Neural cell (in vitro differentiated cells): ENCODE data around the gene DNM2. TPM values are rescaled to one million over a fixed set of nuclear protein-coding genes. Genes with fewer than 3 reads are reported as not detected.

Experiments used
- H2AFZ ChIP-seq: fragments of 200-600, 300-800 bp; sonication (generic), shearing (Covaris generic); 2 replicates; pipeline ENCODE4 v1.6.0; 2014; ENCODE audit warnings: low read depth, mild to moderate bottlenecking, antibody characterized with exemption, low read length, moderate library complexity
- H3F3A ChIP-seq: fragments of 200-600 bp; shearing (Covaris generic); 2 replicates; pipeline ENCODE4 v1.6.1; 2016; ENCODE audit warnings: mild to moderate bottlenecking, moderate library complexity, mixed read lengths, antibody characterized with exemption, low read length; ENCODE audit not compliant: insufficient read depth, poor library complexity, severe bottlenecking
- H3K27ac ChIP-seq: fragments of 200-600, 300-800 bp; sonication (generic), shearing (Covaris generic); 2 replicates; pipeline ENCODE4 v1.5.1; 2014; ENCODE audit warnings: mild to moderate bottlenecking, low read length, moderate library complexity
- H3K27me3 ChIP-seq: fragments of 300-800, 200-600 bp; sonication (generic), shearing (Covaris generic); 2 replicates; pipeline ENCODE4 v1.6.0; 2014; ENCODE audit warnings: mild to moderate bottlenecking, low read depth, low read length, moderate library complexity; ENCODE audit not compliant: insufficient read depth
- H3K36me3 ChIP-seq: fragments of 300-800, 200-600 bp; sonication (generic), shearing (Covaris generic); 2 replicates; pipeline ENCODE4 v1.5.1; 2014; ENCODE audit warnings: mild to moderate bottlenecking, antibody characterized with exemption, low read length, moderate library complexity; ENCODE audit not compliant: insufficient read depth
- H3K4me2 ChIP-seq: fragments of 300-800, 200-600 bp; sonication (generic), shearing (Covaris generic); 2 replicates; pipeline ENCODE4 v1.6.0; 2014; ENCODE audit warnings: mild to moderate bottlenecking, low read length
- H3K4me3 ChIP-seq: fragments of 300-800, 200-600 bp; sonication (generic), shearing (Covaris generic); 2 replicates; pipeline ENCODE4 v1.5.1; 2014; ENCODE audit warnings: mild to moderate bottlenecking, low read length, moderate library complexity
- H3K79me2 ChIP-seq: fragments of 200-600 bp; shearing (Covaris generic); replicated peaks from 2 replicates; pipeline ENCODE4 v1.6.0; 2014; ENCODE audit warnings: mild to moderate bottlenecking, low read length, moderate library complexity; ENCODE audit not compliant: insufficient read depth
- H3K9ac ChIP-seq: fragments of 300-800, 200-600 bp; sonication (generic), shearing (Covaris generic); 2 replicates; pipeline ENCODE4 v1.6.1; 2016; ENCODE audit warnings: mild to moderate bottlenecking, low read length, mixed read lengths
- H3K9me2 ChIP-seq: fragments of 200-600 bp; shearing (Covaris generic); 2 replicates; pipeline ENCODE4 v1.6.1; 2016; ENCODE audit warnings: mild to moderate bottlenecking, low read length, mixed read lengths; ENCODE audit not compliant: insufficient read depth
- H3K9me3 ChIP-seq: fragments of 200-600, 300-800 bp; sonication (generic), shearing (Covaris generic); 2 replicates; pipeline ENCODE4 v1.6.1; 2016; ENCODE audit warnings: mild to moderate bottlenecking, mixed run types, low read length, moderate library complexity, mixed read lengths
- H4K20me1 ChIP-seq: fragments of 200-600 bp; shearing (Covaris generic); 2 replicates; pipeline ENCODE4 v1.6.1; 2016; ENCODE audit warnings: mild to moderate bottlenecking, mixed run types; ENCODE audit not compliant: insufficient read depth
- EP300 ChIP-seq: fragments of 450-650 bp; conservative IDR thresholded peaks from 2 replicates; pipeline ENCODE4 v1.6.1; 2014; ENCODE audit warnings: antibody characterized with exemption, mild to moderate bottlenecking, moderate library complexity; ENCODE audit not compliant: poor library complexity, severe bottlenecking
- EZH2 ChIP-seq: fragments of 200-600, 300-800 bp; shearing (Covaris generic), sonication (generic); IDR thresholded peaks from 2 replicates; pipeline ENCODE4 v1.6.1; 2014; ENCODE audit warnings: antibody characterized with exemption, low read length, borderline replicate concordance, mild to moderate bottlenecking; ENCODE audit not compliant: insufficient read depth, poor library complexity, severe bottlenecking
- MXI1 ChIP-seq: fragments of 450-650 bp; conservative IDR thresholded peaks from 2 replicates; pipeline ENCODE4 v1.6.1; 2014; ENCODE audit warnings: antibody characterized with exemption, mild to moderate bottlenecking; ENCODE audit not compliant: poor library complexity, severe bottlenecking
- POLR2AphosphoS5 ChIP-seq: IDR thresholded peaks from 2 replicates; pipeline ENCODE4 v1.6.1; 2012
- RAD21 ChIP-seq: fragments of 450-650 bp; conservative IDR thresholded peaks from 2 replicates; pipeline ENCODE4 v1.6.1; 2014; ENCODE audit warnings: antibody characterized with exemption, mild to moderate bottlenecking, moderate library complexity
- SMC3 ChIP-seq: fragments of 450-650 bp; conservative IDR thresholded peaks from 2 replicates; pipeline ENCODE4 v1.6.1; 2014; ENCODE audit warnings: antibody characterized with exemption, mild to moderate bottlenecking, moderate library complexity; ENCODE audit not compliant: poor library complexity
- TAF1 ChIP-seq: IDR thresholded peaks from 2 replicates; pipeline ENCODE4 v1.6.1; 2012; ENCODE audit warnings: low read depth
- polyA plus RNA-seq: library from polyadenylated mRNA; depleted of rRNA; stranded (reverse); fragments of >200 nt; gene quantifications from 2 replicates; pipeline ENCODE4 v1.2.3, GENCODE V29; 2014
- TF ChIP-seq, protein P1 (sequence below): IDR thresholded peaks from 2 replicates; pipeline ENCODE4 v1.6.1; 2012; ENCODE audit warnings: borderline replicate concordance
- TF ChIP-seq, protein P2 (sequence below): fragments of 450-650 bp; IDR thresholded peaks from 2 replicates; pipeline ENCODE4 v1.5.1; 2014; ENCODE audit warnings: antibody characterized with exemption, mild to moderate bottlenecking, moderate library complexity; ENCODE audit not compliant: poor library complexity, severe bottlenecking

The DNM2 gene
- polyA plus RNA-seq, 1 donor from 2014 or later: 31.4 TPM

DNA sequence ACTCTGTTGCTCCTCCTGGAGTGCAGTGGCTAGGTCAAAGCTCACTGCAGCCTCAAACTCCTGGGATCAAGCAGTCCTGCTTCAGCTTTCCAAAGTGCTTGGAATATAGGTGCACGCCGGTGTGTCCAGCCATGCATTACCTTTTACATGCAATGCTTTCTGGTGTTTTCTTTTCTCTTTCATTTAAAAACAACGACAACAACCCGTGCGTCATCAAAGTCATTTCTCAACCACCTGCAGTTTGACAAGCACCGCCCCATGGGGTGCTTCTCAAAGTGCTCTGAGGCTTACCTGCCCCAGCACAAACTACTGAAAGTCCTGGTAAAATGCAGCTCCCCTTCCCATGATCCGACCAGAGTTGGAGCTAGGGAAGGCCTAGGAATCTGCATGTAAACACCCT, 9.6 kb upstream of the DNM2 start:
- no peak overlapping the region for H3K27ac ChIP-seq
- no peak overlapping the region for H3K9ac ChIP-seq
- TF ChIP-seq RAD21 (no peak), EZH2 (no peak), SMC3 (no peak), TAF1 (no peak), EP300 (no peak), MXI1 (no peak)
- TF ChIP-seq, protein P1, sequence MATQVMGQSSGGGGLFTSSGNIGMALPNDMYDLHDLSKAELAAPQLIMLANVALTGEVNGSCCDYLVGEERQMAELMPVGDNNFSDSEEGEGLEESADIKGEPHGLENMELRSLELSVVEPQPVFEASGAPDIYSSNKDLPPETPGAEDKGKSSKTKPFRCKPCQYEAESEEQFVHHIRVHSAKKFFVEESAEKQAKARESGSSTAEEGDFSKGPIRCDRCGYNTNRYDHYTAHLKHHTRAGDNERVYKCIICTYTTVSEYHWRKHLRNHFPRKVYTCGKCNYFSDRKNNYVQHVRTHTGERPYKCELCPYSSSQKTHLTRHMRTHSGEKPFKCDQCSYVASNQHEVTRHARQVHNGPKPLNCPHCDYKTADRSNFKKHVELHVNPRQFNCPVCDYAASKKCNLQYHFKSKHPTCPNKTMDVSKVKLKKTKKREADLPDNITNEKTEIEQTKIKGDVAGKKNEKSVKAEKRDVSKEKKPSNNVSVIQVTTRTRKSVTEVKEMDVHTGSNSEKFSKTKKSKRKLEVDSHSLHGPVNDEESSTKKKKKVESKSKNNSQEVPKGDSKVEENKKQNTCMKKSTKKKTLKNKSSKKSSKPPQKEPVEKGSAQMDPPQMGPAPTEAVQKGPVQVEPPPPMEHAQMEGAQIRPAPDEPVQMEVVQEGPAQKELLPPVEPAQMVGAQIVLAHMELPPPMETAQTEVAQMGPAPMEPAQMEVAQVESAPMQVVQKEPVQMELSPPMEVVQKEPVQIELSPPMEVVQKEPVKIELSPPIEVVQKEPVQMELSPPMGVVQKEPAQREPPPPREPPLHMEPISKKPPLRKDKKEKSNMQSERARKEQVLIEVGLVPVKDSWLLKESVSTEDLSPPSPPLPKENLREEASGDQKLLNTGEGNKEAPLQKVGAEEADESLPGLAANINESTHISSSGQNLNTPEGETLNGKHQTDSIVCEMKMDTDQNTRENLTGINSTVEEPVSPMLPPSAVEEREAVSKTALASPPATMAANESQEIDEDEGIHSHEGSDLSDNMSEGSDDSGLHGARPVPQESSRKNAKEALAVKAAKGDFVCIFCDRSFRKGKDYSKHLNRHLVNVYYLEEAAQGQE: no peak
- TF ChIP-seq, protein P2, sequence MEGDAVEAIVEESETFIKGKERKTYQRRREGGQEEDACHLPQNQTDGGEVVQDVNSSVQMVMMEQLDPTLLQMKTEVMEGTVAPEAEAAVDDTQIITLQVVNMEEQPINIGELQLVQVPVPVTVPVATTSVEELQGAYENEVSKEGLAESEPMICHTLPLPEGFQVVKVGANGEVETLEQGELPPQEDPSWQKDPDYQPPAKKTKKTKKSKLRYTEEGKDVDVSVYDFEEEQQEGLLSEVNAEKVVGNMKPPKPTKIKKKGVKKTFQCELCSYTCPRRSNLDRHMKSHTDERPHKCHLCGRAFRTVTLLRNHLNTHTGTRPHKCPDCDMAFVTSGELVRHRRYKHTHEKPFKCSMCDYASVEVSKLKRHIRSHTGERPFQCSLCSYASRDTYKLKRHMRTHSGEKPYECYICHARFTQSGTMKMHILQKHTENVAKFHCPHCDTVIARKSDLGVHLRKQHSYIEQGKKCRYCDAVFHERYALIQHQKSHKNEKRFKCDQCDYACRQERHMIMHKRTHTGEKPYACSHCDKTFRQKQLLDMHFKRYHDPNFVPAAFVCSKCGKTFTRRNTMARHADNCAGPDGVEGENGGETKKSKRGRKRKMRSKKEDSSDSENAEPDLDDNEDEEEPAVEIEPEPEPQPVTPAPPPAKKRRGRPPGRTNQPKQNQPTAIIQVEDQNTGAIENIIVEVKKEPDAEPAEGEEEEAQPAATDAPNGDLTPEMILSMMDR: no peak
- H3K4me3 ChIP-seq: no peak overlapping the region
- no peaks in the 10 kb centered on the region for H3K9me2 ChIP-seq
- H4K20me1 ChIP-seq: no peaks in the 10 kb centered on the region
- no peaks in the 10 kb centered on the region for H3K79me2 ChIP-seq
- no peak overlapping the region for H2AFZ ChIP-seq
- H3K4me2 ChIP-seq: no peak overlapping the region
- H3K9me3 ChIP-seq: no peaks in the 10 kb centered on the region
- H3K36me3 ChIP-seq: no peaks in the 10 kb centered on the region
- H3K27me3 ChIP-seq: no peaks in the 10 kb centered on the region
- H3F3A ChIP-seq: no peaks in the 10 kb centered on the region

DNA sequence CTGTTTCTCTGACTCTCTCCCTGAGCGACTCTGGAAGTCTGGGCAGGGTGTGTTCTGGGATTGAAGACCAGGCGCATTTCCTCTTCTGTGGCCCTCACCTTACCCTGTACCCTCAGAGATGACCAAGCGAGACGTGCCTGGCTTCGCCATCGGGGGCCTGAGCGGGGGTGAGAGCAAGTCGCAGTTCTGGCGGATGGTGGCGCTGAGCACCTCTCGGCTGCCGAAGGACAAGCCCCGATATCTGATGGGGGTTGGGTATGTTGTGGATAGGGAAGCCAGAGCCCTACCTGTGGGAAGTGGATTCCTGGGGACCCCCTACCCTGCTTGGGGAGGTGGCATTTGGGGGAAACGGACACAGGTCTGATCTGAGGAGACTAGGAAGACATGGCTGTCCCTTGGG, 5.8 kb upstream of the DNM2 start:
- no peak overlapping the region for H3K27ac ChIP-seq
- H3K4me3 ChIP-seq: no peak overlapping the region
- H3K79me2 ChIP-seq: no peaks in the 10 kb centered on the region
- H3F3A ChIP-seq: no peaks in the 10 kb centered on the region
- no peak overlapping the region for H3K4me2 ChIP-seq
- H3K9ac ChIP-seq: no peak overlapping the region
- H4K20me1 ChIP-seq: no peaks in the 10 kb centered on the region
- H3K9me2 ChIP-seq: no peaks in the 10 kb centered on the region
- TF ChIP-seq EP300: no peak
- TF ChIP-seq RAD21: no peak
- TF ChIP-seq SMC3: no peak
- TF ChIP-seq, protein P1: no peak
- TF ChIP-seq POLR2AphosphoS5: no peak
- no peaks in the 10 kb centered on the region for H3K27me3 ChIP-seq
- no peak overlapping the region for H2AFZ ChIP-seq
- H3K36me3 ChIP-seq: no peaks in the 10 kb centered on the region
- no peaks in the 10 kb centered on the region for H3K9me3 ChIP-seq
